HG02588 (cell line): ENCODE measurements around the gene RPS25.
"Not testable (repeated sequence)": the region's sequence is repeated elsewhere in the genome, so short reads cannot be mapped to it uniquely, and the experiment has no call there.

ENCODE experiments used
- ATAC-seq: cut with Tn5 transposase; IDR thresholded peaks from one replicate; pipeline ENCODE4 v1.9.1; 2021; ENCODE audit warnings: mild to moderate bottlenecking, moderate library complexity; ENCODE audit not compliant: unreplicated experiment

The RPS25 gene

GRCh38 chr11:119016216-119017009 is 1.7 kb downstream of the RPS25 start:
- ATAC-seq = no peak

GRCh38 chr11:119015054-119015611 is 3.0 kb downstream of the RPS25 start:
- ATAC-seq = no peak

- ATAC-seq = no peak
These were observed 3.8 kb downstream of the RPS25 start for GRCh38 chr11:119014209-119014924.

- no peak for ATAC-seq
These were observed 5.4 kb downstream of the RPS25 start for GRCh38 chr11:119012629-119013170.

- ATAC-seq = no peak
These were observed 6.6 kb downstream of the RPS25 start for GRCh38 chr11:119011476-119012053.

GRCh38 chr11:119006656-119007055 is 11.5 kb downstream of the RPS25 start:
- ATAC-seq = no peak

GRCh38 chr11:119000906-119001305 is 17.2 kb downstream of the RPS25 start:
- ATAC-seq = no peak

- no peak for ATAC-seq
These were observed 19.3 kb downstream of the RPS25 start for GRCh38 chr11:118998822-118999221.

- ATAC-seq = peak; percentile 17
These were observed 19.8 kb downstream of the RPS25 start for GRCh38 chr11:118998388-118998717.

- peak; percentile 91 for ATAC-seq
These were observed 20.3 kb downstream of the RPS25 start, which contains the start of gene CENATAC for GRCh38 chr11:118997627-118998387. CENATAC (plus strand) TSS chr11:118998138; CDS start chr11:118998198, 60 bp downstream.

GRCh38 chr11:118996926-118997626 is 21.1 kb downstream of the RPS25 start:
- no peak for ATAC-seq

- ATAC-seq = not testable (repeated sequence)
These were observed 26.6 kb downstream of the RPS25 start for GRCh38 chr11:118991486-118992038.

GRCh38 chr11:118988280-118988679 is 29.9 kb downstream of the RPS25 start:
- ATAC-seq = no peak

- ATAC-seq = no peak
These were observed 33.3 kb downstream of the RPS25 start for GRCh38 chr11:118984825-118985224.

- not testable (repeated sequence) for ATAC-seq
These were observed 33.8 kb downstream of the RPS25 start for GRCh38 chr11:118984337-118984736.

GRCh38 chr11:118980191-118980881 is 37.8 kb downstream of the RPS25 start:
- ATAC-seq = no peak

GRCh38 chr11:118979434-118979833 is 38.7 kb downstream of the RPS25 start:
- ATAC-seq = no peak

- ATAC-seq = no peak
These were observed 42.1 kb downstream of the RPS25 start for GRCh38 chr11:118975771-118976709.
